IMR-90 (cell line): ENCODE measurements around the gene MAGI2.

Source experiments
- RAD21 ChIP-seq: IDR thresholded peaks from 2 replicates; pipeline ENCODE4 v1.6.1; 2012; ENCODE audit warnings: low read length, improper control_type of control experiment
- TF ChIP-seq, protein P1 (sequence below): conservative IDR thresholded peaks from 2 replicates; pipeline ENCODE4 v1.5.1; 2012; ENCODE audit warnings: mild to moderate bottlenecking, low read depth, low read length, improper control_type of control experiment

DNA sequence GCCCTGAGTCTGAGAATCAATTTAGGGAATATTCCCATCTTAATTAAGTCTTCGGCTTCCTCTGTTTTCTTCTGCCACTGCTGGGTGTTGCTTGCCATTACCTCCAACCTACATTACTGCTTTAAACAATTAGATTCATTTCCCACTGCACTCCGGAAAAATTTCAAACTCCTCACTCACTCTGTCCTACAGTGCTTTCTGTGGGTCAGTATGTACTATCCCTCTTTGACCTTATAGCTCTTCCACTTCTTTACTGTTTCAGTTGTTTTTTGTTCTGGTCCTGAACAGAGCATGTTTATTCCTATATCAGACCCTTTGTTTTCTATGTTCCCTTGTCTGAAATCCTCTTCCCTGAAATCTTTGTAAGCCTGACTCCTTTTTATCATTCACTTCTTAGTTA lies 160.6 kb downstream of the MAGI2 start:
- no peak for TF ChIP-seq RAD21
- TF ChIP-seq, protein P1, sequence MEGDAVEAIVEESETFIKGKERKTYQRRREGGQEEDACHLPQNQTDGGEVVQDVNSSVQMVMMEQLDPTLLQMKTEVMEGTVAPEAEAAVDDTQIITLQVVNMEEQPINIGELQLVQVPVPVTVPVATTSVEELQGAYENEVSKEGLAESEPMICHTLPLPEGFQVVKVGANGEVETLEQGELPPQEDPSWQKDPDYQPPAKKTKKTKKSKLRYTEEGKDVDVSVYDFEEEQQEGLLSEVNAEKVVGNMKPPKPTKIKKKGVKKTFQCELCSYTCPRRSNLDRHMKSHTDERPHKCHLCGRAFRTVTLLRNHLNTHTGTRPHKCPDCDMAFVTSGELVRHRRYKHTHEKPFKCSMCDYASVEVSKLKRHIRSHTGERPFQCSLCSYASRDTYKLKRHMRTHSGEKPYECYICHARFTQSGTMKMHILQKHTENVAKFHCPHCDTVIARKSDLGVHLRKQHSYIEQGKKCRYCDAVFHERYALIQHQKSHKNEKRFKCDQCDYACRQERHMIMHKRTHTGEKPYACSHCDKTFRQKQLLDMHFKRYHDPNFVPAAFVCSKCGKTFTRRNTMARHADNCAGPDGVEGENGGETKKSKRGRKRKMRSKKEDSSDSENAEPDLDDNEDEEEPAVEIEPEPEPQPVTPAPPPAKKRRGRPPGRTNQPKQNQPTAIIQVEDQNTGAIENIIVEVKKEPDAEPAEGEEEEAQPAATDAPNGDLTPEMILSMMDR = no peak
